Neutrophil (primary cell): ENCODE data around the gene AIMP2.

Experiments
- H3K27ac ChIP-seq: fragments of 200-600 bp; sonication (generic); 2 replicates; pipeline ENCODE4 v1.5.1; 2016; ENCODE audit warnings: mild to moderate bottlenecking, moderate library complexity
- H3K27me3 ChIP-seq: fragments of 200-600 bp; sonication (generic); 2 replicates; pipeline ENCODE4 v1.6.0; 2016; ENCODE audit warnings: mild to moderate bottlenecking
- H3K36me3 ChIP-seq: fragments of 200-600 bp; sonication (generic); 2 replicates; pipeline ENCODE4 v1.5.1; 2017
- H3K4me1 ChIP-seq, 2 experiments: fragments of 200-600 bp in 1 of 2; sonication (generic) in 1 of 2; 1 replicate in 1 of 2; 2 replicates in 1 of 2; pipeline versions ENCODE4 v1.5.1 to v1.6.1; 2013 to 2016; ENCODE audit warnings: low read depth in 1 of 2, low read length in 1 of 2, mild to moderate bottlenecking in 1 of 2, moderate library complexity in 1 of 2; ENCODE audit not compliant: control insufficient read depth in 1 of 2, insufficient read depth in 1 of 2
- H3K4me3 ChIP-seq, 2 experiments: fragments of 200-600 bp in 1 of 2; sonication (generic) in 1 of 2; 1 replicate in 1 of 2; 2 replicates in 1 of 2; pipeline ENCODE4 v1.5.1; 2013 to 2016; ENCODE audit warnings: low read depth in 1 of 2, low read length in 1 of 2, mild to moderate bottlenecking in 1 of 2, moderate library complexity in 1 of 2
- H3K9me3 ChIP-seq: fragments of 200-600 bp; sonication (generic); 2 replicates; pipeline ENCODE4 v1.5.1; 2016
- TF ChIP-seq, protein P1 (sequence below): fragments of 200-600 bp; sonication (generic); IDR thresholded peaks from 2 replicates; pipeline ENCODE4 v1.5.1; 2016; ENCODE audit warnings: antibody characterized with exemption

AIMP2 gene

DNA sequence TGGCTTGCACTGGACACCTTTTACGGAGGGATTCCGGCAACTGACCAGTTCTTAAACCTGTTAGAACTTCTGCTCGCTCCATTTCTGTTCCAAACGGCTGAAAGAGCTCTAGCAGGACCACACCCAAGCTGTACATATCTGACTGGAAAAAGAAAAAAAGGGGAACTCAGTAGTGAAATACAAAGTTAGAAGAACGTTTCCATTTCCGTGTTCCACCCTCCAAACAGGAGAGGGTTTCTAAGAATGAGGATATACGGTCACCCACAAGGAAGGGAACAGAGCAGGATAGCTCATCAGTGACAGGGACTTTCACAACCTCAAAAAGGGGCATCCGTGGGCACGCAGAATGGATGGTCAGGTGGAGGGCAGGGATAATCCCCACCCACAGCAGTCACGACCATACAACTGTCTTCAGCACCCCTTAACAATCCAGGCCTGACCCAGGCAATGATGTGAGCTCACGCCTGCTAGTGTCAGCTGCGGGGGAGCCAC, 17.8 kb downstream of the AIMP2 start:
- Histone ChIP-seq H3K4me1 (peaks cover 21 to 22% of the 10 kb centered on the region in 2 experiments), H3K4me3 (peak overlapping the region; percentile 62 to 74), H3K27ac (peak overlapping the region; percentile 82), H3K27me3 (no peaks in the 10 kb centered on the region), H3K36me3 (peaks cover 35% of the 10 kb centered on the region), H3K9me3 (no peaks in the 10 kb centered on the region)
- TF ChIP-seq, protein P1, sequence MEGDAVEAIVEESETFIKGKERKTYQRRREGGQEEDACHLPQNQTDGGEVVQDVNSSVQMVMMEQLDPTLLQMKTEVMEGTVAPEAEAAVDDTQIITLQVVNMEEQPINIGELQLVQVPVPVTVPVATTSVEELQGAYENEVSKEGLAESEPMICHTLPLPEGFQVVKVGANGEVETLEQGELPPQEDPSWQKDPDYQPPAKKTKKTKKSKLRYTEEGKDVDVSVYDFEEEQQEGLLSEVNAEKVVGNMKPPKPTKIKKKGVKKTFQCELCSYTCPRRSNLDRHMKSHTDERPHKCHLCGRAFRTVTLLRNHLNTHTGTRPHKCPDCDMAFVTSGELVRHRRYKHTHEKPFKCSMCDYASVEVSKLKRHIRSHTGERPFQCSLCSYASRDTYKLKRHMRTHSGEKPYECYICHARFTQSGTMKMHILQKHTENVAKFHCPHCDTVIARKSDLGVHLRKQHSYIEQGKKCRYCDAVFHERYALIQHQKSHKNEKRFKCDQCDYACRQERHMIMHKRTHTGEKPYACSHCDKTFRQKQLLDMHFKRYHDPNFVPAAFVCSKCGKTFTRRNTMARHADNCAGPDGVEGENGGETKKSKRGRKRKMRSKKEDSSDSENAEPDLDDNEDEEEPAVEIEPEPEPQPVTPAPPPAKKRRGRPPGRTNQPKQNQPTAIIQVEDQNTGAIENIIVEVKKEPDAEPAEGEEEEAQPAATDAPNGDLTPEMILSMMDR: no peak

DNA sequence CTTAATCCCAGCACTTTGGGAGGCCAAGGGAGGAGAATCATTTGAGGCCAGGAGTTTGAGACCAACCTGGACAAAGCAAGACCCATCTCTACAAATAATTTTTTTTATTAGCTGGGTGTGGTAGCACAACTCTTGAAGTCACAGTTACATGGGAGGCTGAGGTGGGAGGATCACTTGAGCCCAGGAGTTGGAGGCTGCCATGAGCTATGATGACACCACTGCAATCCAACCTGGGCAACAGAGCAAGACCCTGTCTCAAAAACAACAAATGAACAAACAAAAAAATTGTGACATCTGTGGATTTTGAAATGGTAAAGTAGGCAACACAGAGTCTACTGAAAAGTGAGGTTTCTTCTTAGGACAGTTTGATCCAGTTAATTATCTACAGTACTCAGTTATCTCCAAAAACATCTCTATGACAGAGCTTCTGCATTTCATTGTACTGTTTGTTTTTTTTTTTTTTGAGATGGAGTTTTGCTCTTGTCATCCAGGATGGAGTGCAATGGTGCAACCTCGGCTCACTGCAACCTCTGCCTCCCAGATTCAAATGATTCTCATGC, 18.8 kb downstream of the AIMP2 start:
- H3K27me3 ChIP-seq: no peaks in the 10 kb centered on the region
- H3K36me3 ChIP-seq: peaks cover 32% of the 10 kb centered on the region
- no peaks in the 10 kb centered on the region for H3K9me3 ChIP-seq
- peak overlapping the region; percentile 82 for H3K27ac ChIP-seq
- H3K4me1 ChIP-seq: peaks cover 21 to 22% of the 10 kb centered on the region in 2 experiments
- H3K4me3 ChIP-seq: no peak overlapping the region
- TF ChIP-seq, protein P1: no peak

DNA sequence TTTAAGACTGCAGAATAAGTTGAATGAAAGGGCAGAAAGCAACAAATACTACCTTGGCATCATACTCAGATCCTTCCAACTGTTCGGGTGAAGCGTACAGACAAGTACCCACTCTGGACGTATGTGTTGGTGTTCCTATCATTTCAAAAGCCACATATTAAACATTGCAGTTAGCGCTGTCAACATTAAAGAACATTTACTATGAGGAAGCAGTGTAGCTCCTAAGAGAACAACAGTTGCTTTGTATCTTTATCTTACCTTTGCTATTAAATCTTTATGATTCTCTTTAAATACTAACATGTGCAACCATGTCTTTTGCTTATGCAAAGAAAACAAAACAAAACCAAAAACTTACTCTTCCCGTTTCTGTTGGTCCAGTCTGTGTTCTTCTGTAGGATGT, 19.5 kb downstream of the AIMP2 start:
- peaks cover 32% of the 10 kb centered on the region for H3K36me3 ChIP-seq
- peaks cover 21 to 22% of the 10 kb centered on the region in 2 experiments for H3K4me1 ChIP-seq
- H3K9me3 ChIP-seq: no peaks in the 10 kb centered on the region
- peak overlapping the region; percentile 82 for H3K27ac ChIP-seq
- H3K27me3 ChIP-seq: no peaks in the 10 kb centered on the region
- TF ChIP-seq, protein P1: no peak
- H3K4me3 ChIP-seq: no peak overlapping the region

DNA sequence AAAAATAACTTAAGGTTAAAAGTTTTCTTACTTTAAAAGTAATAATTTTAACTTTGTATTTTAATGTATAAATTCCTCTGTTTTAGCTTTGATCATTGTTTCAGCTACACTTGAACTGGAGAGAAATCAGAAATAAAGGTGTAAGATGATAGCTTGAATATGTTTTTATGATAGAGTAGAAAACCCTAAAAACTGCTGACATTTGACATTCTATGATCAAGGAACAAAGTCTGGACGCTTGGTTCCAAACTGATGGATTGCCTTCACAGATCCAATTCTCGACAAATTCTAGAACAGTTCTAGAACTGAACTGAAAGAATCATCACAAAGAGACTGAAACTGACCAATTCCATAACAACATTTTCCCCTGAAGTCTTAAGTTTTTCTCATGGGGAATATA, 21.9 kb downstream of the AIMP2 start, which contains the start of gene ANKRD61:
ANKRD61 (plus strand) TSS at position 389 of the 400 bp plus-strand sequence; CDS start at position 389, 0 bp downstream.
- H3K4me1 ChIP-seq: peaks cover 14 to 15% of the 10 kb centered on the region in 2 experiments
- H3K4me3 ChIP-seq: no peak within 1 kb of the TSS
- TF ChIP-seq, protein P1: no peak
- H3K9me3 ChIP-seq: no peaks in the 10 kb centered on the region
- H3K27ac ChIP-seq: no peak within 1 kb of the TSS
- H3K36me3 ChIP-seq: peaks cover 47% of the 10 kb centered on the region
- no peaks in the 10 kb centered on the region for H3K27me3 ChIP-seq

DNA sequence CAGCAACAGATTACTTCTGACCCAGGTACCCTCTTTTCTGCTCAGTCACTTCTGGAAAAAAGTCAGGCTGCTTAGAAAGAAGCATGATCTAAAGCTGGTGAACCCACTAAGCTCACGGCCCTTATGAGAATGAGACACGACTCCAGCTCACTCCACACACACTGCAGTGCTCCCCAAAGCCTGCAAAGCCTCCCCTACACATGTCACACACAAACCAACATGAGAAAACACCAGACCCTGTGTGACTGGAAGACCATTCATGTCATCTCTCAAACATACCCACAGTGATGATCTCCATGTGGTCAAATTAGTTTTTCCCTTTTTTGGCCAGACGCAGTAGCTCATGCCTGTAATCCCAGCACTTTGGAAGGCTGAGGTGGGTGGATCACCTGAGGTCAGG, 22.5 kb downstream of the AIMP2 start:
- H3K27ac ChIP-seq: no peak overlapping the region
- no peak overlapping the region for H3K4me3 ChIP-seq
- TF ChIP-seq, protein P1: no peak
- no peaks in the 10 kb centered on the region for H3K27me3 ChIP-seq
- H3K9me3 ChIP-seq: no peaks in the 10 kb centered on the region
- peaks cover 53% of the 10 kb centered on the region for H3K36me3 ChIP-seq
- peaks cover 9% of the 10 kb centered on the region in 2 experiments for H3K4me1 ChIP-seq
